ENCODE data around the gene NRG2. TPM values are rescaled to one million over a fixed set of nuclear protein-coding genes. Genes with fewer than 3 reads are reported as not detected.

NRG2 gene
- total RNA-seq, 1 donor from 2014 or later, result under 0.01 TPM

DNA sequence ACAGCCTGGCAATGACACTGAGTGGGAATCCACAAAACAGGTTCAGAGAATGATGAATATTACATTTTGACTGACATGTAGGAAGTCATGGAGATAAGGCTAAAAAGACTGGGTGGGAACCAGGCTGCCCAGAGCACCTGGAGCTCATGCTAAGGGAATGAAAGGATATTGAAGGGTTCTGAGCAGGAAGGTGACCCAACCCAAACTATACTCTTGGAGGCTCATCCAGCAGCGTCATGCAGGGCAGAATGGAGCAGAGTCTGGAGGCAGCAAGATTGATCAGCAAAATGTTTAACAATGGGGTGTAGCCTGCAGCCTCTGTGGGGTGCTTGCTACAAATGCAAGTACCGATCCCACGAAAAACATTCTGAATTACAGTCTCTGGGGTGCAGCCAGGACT is 127.3 kb downstream of the NRG2 start:
- Histone ChIP-seq H3K36me3 (ENCODE audit: control insufficient read depth, insufficient read depth, low read length) (no peaks in the 10 kb centered on the region), H3K4me3 (ENCODE audit: low read depth, low read length) (no peak overlapping the region), H3K27me3 (ENCODE audit: control insufficient read depth, insufficient read depth, low read length) (peaks cover 2% of the 10 kb centered on the region)
- DNase-seq (ENCODE audit: low read depth), result no peak
- no peak for FAIRE-seq
- TF ChIP-seq, protein P1, sequence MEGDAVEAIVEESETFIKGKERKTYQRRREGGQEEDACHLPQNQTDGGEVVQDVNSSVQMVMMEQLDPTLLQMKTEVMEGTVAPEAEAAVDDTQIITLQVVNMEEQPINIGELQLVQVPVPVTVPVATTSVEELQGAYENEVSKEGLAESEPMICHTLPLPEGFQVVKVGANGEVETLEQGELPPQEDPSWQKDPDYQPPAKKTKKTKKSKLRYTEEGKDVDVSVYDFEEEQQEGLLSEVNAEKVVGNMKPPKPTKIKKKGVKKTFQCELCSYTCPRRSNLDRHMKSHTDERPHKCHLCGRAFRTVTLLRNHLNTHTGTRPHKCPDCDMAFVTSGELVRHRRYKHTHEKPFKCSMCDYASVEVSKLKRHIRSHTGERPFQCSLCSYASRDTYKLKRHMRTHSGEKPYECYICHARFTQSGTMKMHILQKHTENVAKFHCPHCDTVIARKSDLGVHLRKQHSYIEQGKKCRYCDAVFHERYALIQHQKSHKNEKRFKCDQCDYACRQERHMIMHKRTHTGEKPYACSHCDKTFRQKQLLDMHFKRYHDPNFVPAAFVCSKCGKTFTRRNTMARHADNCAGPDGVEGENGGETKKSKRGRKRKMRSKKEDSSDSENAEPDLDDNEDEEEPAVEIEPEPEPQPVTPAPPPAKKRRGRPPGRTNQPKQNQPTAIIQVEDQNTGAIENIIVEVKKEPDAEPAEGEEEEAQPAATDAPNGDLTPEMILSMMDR (IDR thresholded peaks at IDR 0.05; ENCODE audit: insufficient read depth, low read length, severe bottlenecking), result no peak

DNA sequence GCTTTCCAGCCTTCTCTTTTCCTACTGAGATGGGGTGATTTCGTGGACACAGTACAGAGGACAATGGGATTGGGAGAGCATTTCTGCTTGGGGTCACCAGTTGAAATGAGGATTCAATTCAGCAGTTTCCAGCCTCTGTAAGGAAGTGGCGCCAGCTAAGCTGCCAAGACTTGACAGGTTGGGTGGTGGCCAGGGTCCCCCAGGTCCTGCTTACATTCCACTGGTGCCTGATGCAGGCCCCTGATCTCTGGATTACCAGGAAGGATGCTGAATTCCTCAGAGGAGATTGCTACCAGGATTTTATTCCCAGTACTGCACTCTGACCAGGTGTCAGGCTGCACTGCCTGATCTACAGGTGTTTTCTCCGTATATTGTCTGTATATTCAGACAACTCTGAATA is 127.8 kb downstream of the NRG2 start:
- H3K36me3 ChIP-seq (ENCODE audit: control insufficient read depth, insufficient read depth, low read length), result no peaks in the 10 kb centered on the region
- FAIRE-seq, result no peak
- H3K27me3 ChIP-seq (ENCODE audit: control insufficient read depth, insufficient read depth, low read length), result peaks cover 2% of the 10 kb centered on the region
- no peak overlapping the region for H3K4me3 ChIP-seq (ENCODE audit: low read depth, low read length)
- no peak for DNase-seq (ENCODE audit: low read depth)
- TF ChIP-seq, protein P1 (IDR thresholded peaks at IDR 0.05; ENCODE audit: insufficient read depth, low read length, severe bottlenecking), result no peak

DNA sequence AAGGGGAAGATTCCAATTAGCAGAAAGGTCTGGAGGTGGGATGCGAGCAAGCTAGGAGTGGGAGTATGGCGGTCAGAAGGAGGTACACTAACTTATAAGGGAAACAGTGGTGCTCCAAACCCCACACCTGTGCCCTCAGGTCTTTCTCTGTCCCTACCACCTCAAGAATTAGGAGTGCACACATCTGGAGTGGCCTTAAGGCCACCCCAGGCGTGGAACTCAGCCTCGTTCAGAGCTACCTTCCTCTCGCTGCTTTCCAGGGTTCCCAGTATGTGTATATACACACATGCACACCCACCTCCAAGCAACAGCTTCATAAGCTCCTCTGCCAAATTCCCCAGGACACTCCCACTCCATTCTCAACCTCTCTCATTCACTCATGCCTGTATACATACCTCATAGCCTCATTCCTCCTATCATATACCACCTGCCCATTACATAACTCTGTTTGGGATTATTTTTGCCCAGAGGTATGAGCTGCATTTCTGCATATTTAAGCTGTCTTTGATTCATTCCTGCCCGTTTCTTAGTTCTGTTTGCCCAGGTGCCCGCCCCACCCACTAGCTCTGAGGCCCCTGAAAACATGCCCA is 128.8 kb downstream of the NRG2 start:
- no peak overlapping the region for H3K4me3 ChIP-seq (ENCODE audit: low read depth, low read length)
- TF ChIP-seq, protein P1 (IDR thresholded peaks at IDR 0.05; ENCODE audit: insufficient read depth, low read length, severe bottlenecking), result no peak
- H3K36me3 ChIP-seq (ENCODE audit: control insufficient read depth, insufficient read depth, low read length), result no peaks in the 10 kb centered on the region
- H3K27me3 ChIP-seq (ENCODE audit: control insufficient read depth, insufficient read depth, low read length), result no peaks in the 10 kb centered on the region
- peak; percentile 90 for DNase-seq (ENCODE audit: low read depth)
- peak; percentile 66 for FAIRE-seq

- TF ChIP-seq, protein P1 (IDR thresholded peaks at IDR 0.05; ENCODE audit: insufficient read depth, low read length, severe bottlenecking), result no peak
- H3K27me3 ChIP-seq (ENCODE audit: control insufficient read depth, insufficient read depth, low read length), result no peaks in the 10 kb centered on the region
- FAIRE-seq, result no peak
- H3K4me3 ChIP-seq (ENCODE audit: low read depth, low read length), result no peak overlapping the region
- H3K36me3 ChIP-seq (ENCODE audit: control insufficient read depth, insufficient read depth, low read length), result no peaks in the 10 kb centered on the region
- no peak for DNase-seq (ENCODE audit: low read depth)
Observed at GRCh38 chr5:139912804-139913203, 130.3 kb downstream of the NRG2 start.

- no peak for FAIRE-seq
- Histone ChIP-seq H3K4me3 (ENCODE audit: low read depth, low read length) (no peak overlapping the region), H3K27me3 (ENCODE audit: control insufficient read depth, insufficient read depth, low read length) (no peaks in the 10 kb centered on the region), H3K36me3 (ENCODE audit: control insufficient read depth, insufficient read depth, low read length) (no peaks in the 10 kb centered on the region)
- TF ChIP-seq, protein P1 (IDR thresholded peaks at IDR 0.05; ENCODE audit: insufficient read depth, low read length, severe bottlenecking), result no peak
- no peak for DNase-seq (ENCODE audit: low read depth)
Observed at GRCh38 chr5:139912158-139912557, 130.9 kb downstream of the NRG2 start.

Measured in bronchial epithelial cell (primary cell).